GM12872 (cell line): ENCODE data around the gene THOC2.

Source experiments
- CTCF ChIP-seq: IDR thresholded peaks from 3 replicates; pipeline ENCODE4 v1.5.1; 2011; ENCODE audit warnings: low read depth, mild to moderate bottlenecking, low read length, moderate library complexity; ENCODE audit not compliant: insufficient read depth

The THOC2 gene

GRCh38 chrX:123648028-123648810 lies 84.6 kb downstream of the THOC2 start:
- TF ChIP-seq CTCF = no peak

GRCh38 chrX:123647244-123647643 lies 85.6 kb downstream of the THOC2 start:
- TF ChIP-seq CTCF = no peak

- no peak for TF ChIP-seq CTCF
These were observed 103.3 kb downstream of the THOC2 start for GRCh38 chrX:123629502-123629901.

GRCh38 chrX:123626962-123627361 lies 105.9 kb downstream of the THOC2 start:
- no peak for TF ChIP-seq CTCF

GRCh38 chrX:123625952-123626351 lies 106.9 kb downstream of the THOC2 start:
- TF ChIP-seq CTCF = no peak

GRCh38 chrX:123625477-123625876 lies 107.4 kb downstream of the THOC2 start:
- no peak for TF ChIP-seq CTCF

GRCh38 chrX:123617007-123617406 lies 115.8 kb downstream of the THOC2 start:
- no peak for TF ChIP-seq CTCF

- TF ChIP-seq CTCF = no peak
These were observed 121.9 kb downstream of the THOC2 start for GRCh38 chrX:123610915-123611314.
